GM12872 (cell line): ENCODE measurements around the gene PTGER4.

Source experiments
- CTCF ChIP-seq: IDR thresholded peaks from 3 replicates; pipeline ENCODE4 v1.5.1; 2011; ENCODE audit warnings: low read depth, mild to moderate bottlenecking, low read length, moderate library complexity; ENCODE audit not compliant: insufficient read depth

The PTGER4 gene

GRCh38 chr5:40675396-40676133 is 4.2 kb upstream of the PTGER4 start:
- no peak for TF ChIP-seq CTCF

- no peak for TF ChIP-seq CTCF
These were observed 2.9 kb upstream of the PTGER4 start for GRCh38 chr5:40676613-40677343.

GRCh38 chr5:40677456-40677855 is 2.3 kb upstream of the PTGER4 start:
- TF ChIP-seq CTCF: no peak

- no peak for TF ChIP-seq CTCF
These were observed 1.7 kb upstream of the PTGER4 start for GRCh38 chr5:40678026-40678425.

DNA sequence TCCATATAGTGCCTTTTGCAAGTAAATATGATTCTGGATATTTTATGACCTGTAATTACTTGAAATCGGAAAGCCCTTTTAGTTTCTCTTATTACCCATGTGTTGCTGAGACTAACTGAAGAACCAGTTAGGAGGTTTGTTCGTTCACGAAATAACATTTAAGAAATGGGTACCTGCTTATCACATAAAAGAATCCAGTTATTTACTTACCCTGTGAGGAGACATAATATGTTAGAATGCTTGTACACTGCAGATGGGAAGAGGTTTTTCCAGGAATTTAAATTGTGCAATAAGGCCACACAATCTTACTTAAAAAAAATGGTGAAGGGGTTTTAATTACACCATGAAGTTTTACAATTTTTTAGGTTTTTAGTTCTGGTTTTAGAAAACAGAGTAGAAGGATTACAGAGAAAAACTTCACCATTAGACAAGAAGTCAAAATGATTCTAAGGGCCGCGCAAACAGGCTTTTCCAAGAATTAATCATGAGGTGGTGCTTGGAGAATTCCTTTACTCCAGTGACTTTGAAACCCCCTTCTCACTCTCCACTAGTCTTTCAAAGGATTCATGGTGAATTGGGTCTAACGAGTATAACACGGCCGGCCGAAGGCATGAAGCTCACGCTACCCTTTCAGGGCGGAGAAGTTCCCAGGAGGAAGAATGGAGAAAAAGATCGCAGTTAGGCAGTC is 1.1 kb upstream of the PTGER4 start:
- no peak for TF ChIP-seq CTCF

DNA sequence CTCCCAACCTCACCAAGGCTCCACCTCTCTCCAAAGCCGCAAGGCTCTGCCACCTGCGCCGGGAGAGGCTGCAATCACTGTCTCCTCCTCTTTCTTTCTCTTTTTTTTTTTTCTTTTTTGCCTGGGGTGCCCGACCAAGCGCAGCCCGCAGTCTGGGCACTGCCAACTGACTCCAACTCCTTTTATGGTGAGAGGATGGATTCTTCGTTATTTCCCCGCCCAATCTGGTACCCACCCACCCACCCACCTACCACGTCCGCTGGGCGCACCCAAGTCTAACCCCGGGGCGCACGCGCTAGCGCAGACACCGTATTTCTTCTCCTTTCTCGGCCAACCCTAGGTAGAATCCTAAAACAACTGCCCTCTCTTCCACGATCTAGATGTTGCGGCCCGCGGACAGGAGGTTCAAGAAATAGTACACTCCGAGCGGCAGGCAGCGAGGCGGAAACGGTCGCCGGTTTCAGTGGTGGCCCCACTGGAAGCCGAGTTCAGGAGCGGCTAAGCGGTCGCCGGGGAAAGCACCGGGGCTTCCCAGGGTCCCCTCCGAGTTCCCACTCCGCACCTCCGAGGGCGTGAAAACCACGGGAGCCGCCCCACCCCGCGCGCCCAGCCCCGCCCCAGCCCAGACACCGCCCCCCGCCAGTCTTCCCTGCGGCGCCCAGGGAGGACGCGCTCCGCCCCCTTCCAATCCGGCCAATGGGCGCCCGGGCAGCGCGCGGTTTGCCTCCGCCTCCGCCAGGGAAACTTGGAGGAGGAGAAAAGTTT is 385 bp upstream of the PTGER4 start:
- TF ChIP-seq CTCF: no peak
